Heart left ventricle (tissue), 16 donors: ENCODE results near the gene SPATA45. TPM values are rescaled to one million over a fixed set of nuclear protein-coding genes. Genes with fewer than 3 reads are reported as not detected.

Experiments used
- ATAC-seq, 4 donors: fragments of 200-7000 bp; cut with Tn5 transposase; one replicate each; pipeline ENCODE4 v1.9.1; 2020 to 2022; ENCODE audit warnings: moderate library complexity in 4 of 4, mild to moderate bottlenecking in 3 of 4, moderate number of reproducible peaks in 1 of 4
- DNase-seq, 5 donors: peaks; one replicate each; pipeline ENCODE4 v3.0.0-alpha.2; 2020
- H3K27ac ChIP-seq, 12 donors: fragments of 200-600 bp; sonication (generic) in 4 of 12; one replicate each; pipeline versions ENCODE4 v1.5.0 to v1.8.0; 2016 to 2022; ENCODE audit warnings: mild to moderate bottlenecking in 2 of 12
- H3K27me3 ChIP-seq, 9 donors: fragments of 200-600 bp; sonication (generic) in 2 of 9; one replicate each; pipeline versions ENCODE4 v1.5.1 to v1.8.0; 2016 to 2022; ENCODE audit warnings: mild to moderate bottlenecking in 3 of 9
- H3K36me3 ChIP-seq, 9 donors: fragments of 200-600 bp; sonication (generic) in 2 of 9; one replicate each; pipeline versions ENCODE4 v1.5.0 to v1.8.0; 2018 to 2022; ENCODE audit warnings: mild to moderate bottlenecking in 2 of 9
- H3K4me1 ChIP-seq, 12 donors: fragments of 200-600 bp; sonication (generic) in 4 of 12; one replicate each; pipeline versions ENCODE4 v1.5.0 to v1.8.0; 2016 to 2022; ENCODE audit warnings: mild to moderate bottlenecking in 3 of 12
- H3K4me3 ChIP-seq, 12 donors: fragments of 200-600 bp; sonication (generic) in 4 of 12; one replicate each; pipeline versions ENCODE4 v1.5.0 to v1.8.0; 2017 to 2022; ENCODE audit warnings: mild to moderate bottlenecking in 9 of 12, moderate library complexity in 4 of 12
- H3K9me3 ChIP-seq, 12 donors: fragments of 200-600 bp; sonication (generic) in 4 of 12; one replicate each; pipeline versions ENCODE4 v1.5.0 to v1.8.0; 2016 to 2022; ENCODE audit warnings: mild to moderate bottlenecking in 1 of 12
- CTCF ChIP-seq, 12 donors: fragments of 200-600 bp; sonication (generic) in 4 of 12; IDR thresholded peaks; one replicate each; pipeline versions ENCODE4 v1.5.0 to v1.8.0; 2018 to 2022; ENCODE audit warnings: antibody characterized with exemption in 12 of 12, mild to moderate bottlenecking in 5 of 12
- POLR2A ChIP-seq, 2 donors: fragments of 450-650 bp; IDR thresholded peaks; one replicate each; pipeline ENCODE4 v1.6.1; 2017; ENCODE audit warnings: antibody characterized with exemption in 2 of 2, mild to moderate bottlenecking in 2 of 2, moderate library complexity in 2 of 2
- WGBS, 4 donors: extraction: QIAGEN DNeasy Blood & Tissue Kit in 2 of 4; methylation state at CpG; one replicate each; pipeline versions ENCODE4 v1.1.5 to v1.1.7; 2013 to 2018; 5-methylcytosine and 5-hydroxymethylcytosine counted together
- intact Hi-C, 10 donors: fragments of 100-400 bp; cut with DNase I; formaldehyde crosslinking; loops; one replicate each; pipeline versions ENCODE4 v1.11.1 to v1.14.2; 2022
- polyA plus RNA-seq, 2 donors: library from polyadenylated mRNA; stranded (reverse); fragments of 200-250 nt; gene quantifications; one replicate each; pipeline ENCODE4 v1.2.3, GENCODE V29; 2013
- total RNA-seq, 9 donors: library from RNA; depleted of rRNA in 2 of 9; stranded (reverse); fragments of >200 nt in 2 of 9; fragmentation: NEBNext Ultra II Directional in 3 of 9; extraction: Animal tissue kit (Norgen Biotek cat#: 25700) in 3 of 9; gene quantifications; one replicate each; pipeline versions ENCODE4 v1.1.0 to v1.2.4, GENCODE V29; 2016 to 2023
- donor health status: ischemic (EF 13 %, LVEDD 7.1; RV severe dilation, severe dysfunction).
- donor health status: healthy with polysubstance abuse.
- donor health status: DM: no; HTN: yes; CAD: no.
- donor health status: DM: no; HTN: no; CAD: no.
- donor health status: ischemic (EF 25% LVEDD 6.9; RV normal size, moderate dysfunction).
- donor health status: ischemic (EF 25% LVEDD 5.7; RV mildly dilated, moderate dysfunction).
- donor health status: healthy.
- donor health status: DM: yes; HTN: yes; CAD: no.
- donor health status: ischemic (EF 35%, LVEDD 5.7; RV mildly dilated, moderate dysfunction).
- donor health status: nonischemic (EF 11% LVEDD 7.7; RV severe dilation, severe dysfunction).
- donor health status: DM: yes; HTN: yes; CAD: no.
- donor health status: PGD.
- donor health status: ischemic (EF 29% LVEDD 5.4; RV normal size, mild dysfunction).
- donor health status: nonischemic (EF 23%, LVEDD 6.1; RV moderate dilation, normal function).

The SPATA45 gene
- total and polyA plus RNA-seq, 11 donors: not detected

- Histone ChIP-seq H3K27me3 (no peaks in the 10 kb centered on the region), H3K9me3 (peaks cover 0 to 20% (median 8%) of the 10 kb centered on the region in 12 donors), H3K36me3 (no peaks in the 10 kb centered on the region), H3K4me3 (no peak overlapping the region), H3K4me1 (peaks cover 0 to 5% (median 0%) of the 10 kb centered on the region in 12 donors), H3K27ac (no peak overlapping the region)
- intact Hi-C loops: no loop called here
- no peak for DNase-seq
- 83 to 87% (median 86%) methylated on average over 5 of the region's 5 CpGs for WGBS, 4 donors
- TF ChIP-seq POLR2A (IDR thresholded peaks at IDR 0.05): no peak
- no peak for TF ChIP-seq CTCF (IDR thresholded peaks at IDR 0.05)
- ATAC-seq: no peak
These were observed 19.6 kb downstream of the SPATA45 start for GRCh38 chr1:212827831-212828278.

GRCh38 chr1:212827171-212827776 lies 20.2 kb downstream of the SPATA45 start:
- Histone ChIP-seq H3K4me3 (no peak overlapping the region), H3K27ac (no peak overlapping the region), H3K4me1 (peaks cover 0 to 5% (median 0%) of the 10 kb centered on the region in 12 donors), H3K36me3 (no peaks in the 10 kb centered on the region), H3K9me3 (peaks cover 0 to 20% (median 8%) of the 10 kb centered on the region in 12 donors), H3K27me3 (no peaks in the 10 kb centered on the region)
- no peak for ATAC-seq
- intact Hi-C loops: no loop called here
- no peak for TF ChIP-seq CTCF (IDR thresholded peaks at IDR 0.05)
- 92 to 98% (median 95%) methylated on average over 4 of the region's 4 CpGs for WGBS, 4 donors
- no peak for DNase-seq

GRCh38 chr1:212825798-212826452 lies 21.5 kb downstream of the SPATA45 start:
- Histone ChIP-seq H3K4me1 (no peaks in the 10 kb centered on the region), H3K27me3 (no peaks in the 10 kb centered on the region), H3K36me3 (no peaks in the 10 kb centered on the region), H3K9me3 (peaks cover 0 to 20% (median 8%) of the 10 kb centered on the region in 12 donors), H3K4me3 (no peak overlapping the region), H3K27ac (no peak overlapping the region)
- ATAC-seq (no peak), DNase-seq (no peak)
- WGBS, 4 donors: 92 to 98% (median 95%) methylated on average over 6 of the region's 6 CpGs
- intact Hi-C loops: no loop called here
- TF ChIP-seq POLR2A (IDR thresholded peaks at IDR 0.05) (no peak), CTCF (IDR thresholded peaks at IDR 0.05) (no peak)

GRCh38 chr1:212824201-212824600 lies 23.2 kb downstream of the SPATA45 start:
- TF ChIP-seq CTCF (IDR thresholded peaks at IDR 0.05) (no peak), POLR2A (IDR thresholded peaks at IDR 0.05) (no peak)
- Histone ChIP-seq H3K27ac (no peak overlapping the region), H3K27me3 (no peaks in the 10 kb centered on the region), H3K4me1 (peaks cover 0 to 11% (median 0%) of the 10 kb centered on the region in 12 donors), H3K4me3 (no peak overlapping the region), H3K9me3 (peaks cover 0 to 20% (median 8%) of the 10 kb centered on the region in 12 donors), H3K36me3 (no peaks in the 10 kb centered on the region)
- intact Hi-C loops: no loop called here
- no peak for DNase-seq
- WGBS, 4 donors: 93 to 96% (median 96%) methylated on average over 16 of the region's 16 CpGs
- no peak for ATAC-seq
